HUES48 (cell line): ENCODE results near the gene HTR2A.

Experiments
- H3K27ac ChIP-seq: one replicate; pipeline ENCODE4 v1.7.0; 2013; ENCODE audit warnings: low read depth, low read length, inconsistent platforms
- H3K27me3 ChIP-seq: 2 replicates; pipeline ENCODE4 v1.6.1; 2013; ENCODE audit warnings: mild to moderate bottlenecking, low read length; ENCODE audit not compliant: control insufficient read depth, insufficient read depth
- H3K36me3 ChIP-seq: 2 replicates; pipeline ENCODE4 v1.6.1; 2013; ENCODE audit warnings: low read length; ENCODE audit not compliant: control insufficient read depth, insufficient read depth
- H3K4me1 ChIP-seq: 2 replicates; pipeline ENCODE4 v1.6.1; 2013; ENCODE audit warnings: mild to moderate bottlenecking, low read length; ENCODE audit not compliant: control insufficient read depth, insufficient read depth
- H3K4me3 ChIP-seq: 2 replicates; pipeline ENCODE4 v1.5.1; 2013; ENCODE audit warnings: mild to moderate bottlenecking, low read depth, low read length
- H3K9ac ChIP-seq: 2 replicates; pipeline ENCODE4 v1.6.1; 2013; ENCODE audit warnings: mild to moderate bottlenecking, low read depth, low read length, moderate library complexity
- H3K9me3 ChIP-seq: 2 replicates; pipeline ENCODE4 v1.6.1; 2013; ENCODE audit warnings: low read length; ENCODE audit not compliant: control insufficient read depth, insufficient read depth

The HTR2A gene

DNA sequence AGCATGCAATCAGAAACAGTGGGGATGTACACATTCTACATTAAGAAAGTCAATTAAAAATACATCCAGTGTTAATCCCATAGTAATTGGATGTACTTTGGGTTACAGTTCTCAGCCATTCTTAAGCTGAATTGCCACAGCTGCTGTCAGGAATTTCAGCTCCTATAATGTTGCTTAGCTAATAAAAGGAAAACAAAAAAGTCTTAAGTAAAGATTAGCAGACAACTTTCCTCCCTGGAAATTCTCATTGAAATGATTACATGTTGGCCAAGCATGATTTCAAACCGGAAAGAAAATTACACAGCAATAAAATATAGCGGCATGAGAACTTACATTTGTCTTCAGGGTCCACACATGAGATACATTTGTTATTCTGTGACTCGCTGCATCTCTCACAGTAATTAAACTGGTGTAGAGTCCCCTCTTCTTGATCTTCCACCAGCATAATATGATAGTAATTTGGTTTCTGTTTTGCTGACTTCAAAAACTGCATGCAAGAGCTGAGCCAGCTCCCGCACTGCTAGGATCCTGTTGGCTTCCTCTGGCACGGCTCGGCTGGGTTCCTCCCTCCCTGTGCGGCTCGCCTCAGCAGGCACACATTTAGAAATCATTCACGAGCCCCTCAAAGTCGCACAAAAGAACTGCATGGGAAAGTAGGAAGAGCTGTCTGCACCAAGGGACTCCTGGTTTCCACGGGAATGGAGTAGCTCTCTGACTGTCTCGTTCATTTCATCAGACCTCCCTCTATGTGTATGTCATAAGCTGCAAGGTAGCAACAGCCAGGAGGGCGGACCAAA lies at the start of gene HTR2A:
HTR2A (minus strand) TSS at position 713 of the 797 bp plus-strand sequence. CDS start 1,147 bp downstream, outside the sequence.
- Histone ChIP-seq H3K9ac (no peak within 1 kb of the TSS), H3K9me3 (no peaks in the 10 kb centered on the region), H3K27ac (no peak within 1 kb of the TSS), H3K27me3 (peaks cover 9% of the 10 kb centered on the region), H3K36me3 (no peaks in the 10 kb centered on the region), H3K4me1 (peaks cover 15% of the 10 kb centered on the region), H3K4me3 (no peak within 1 kb of the TSS)

DNA sequence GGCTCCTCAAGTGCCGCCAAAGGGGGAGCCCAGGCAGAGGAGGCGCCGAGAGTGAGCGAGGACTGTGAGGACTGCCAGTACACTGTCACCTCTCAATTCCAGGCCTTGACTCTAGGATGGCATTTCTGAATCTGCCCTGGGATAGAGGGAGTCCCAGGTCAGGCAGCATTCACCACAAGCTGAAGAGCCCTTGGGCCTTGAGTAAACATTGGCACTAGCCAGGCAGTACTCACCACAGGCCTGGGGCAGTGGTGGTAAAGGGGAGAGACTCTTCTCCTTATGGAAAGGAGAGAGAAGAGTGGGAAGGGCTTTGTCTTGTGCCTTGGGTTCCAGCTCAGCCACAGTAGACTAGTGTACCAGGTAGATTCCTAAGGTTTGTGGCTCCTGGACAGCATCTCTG lies 39.7 kb upstream of the HTR2A start:
- Histone ChIP-seq H3K9me3 (peaks cover 34% of the 10 kb centered on the region), H3K27ac (no peak overlapping the region), H3K4me3 (no peak overlapping the region), H3K4me1 (no peaks in the 10 kb centered on the region), H3K27me3 (no peaks in the 10 kb centered on the region), H3K36me3 (no peaks in the 10 kb centered on the region), H3K9ac (no peak overlapping the region)

DNA sequence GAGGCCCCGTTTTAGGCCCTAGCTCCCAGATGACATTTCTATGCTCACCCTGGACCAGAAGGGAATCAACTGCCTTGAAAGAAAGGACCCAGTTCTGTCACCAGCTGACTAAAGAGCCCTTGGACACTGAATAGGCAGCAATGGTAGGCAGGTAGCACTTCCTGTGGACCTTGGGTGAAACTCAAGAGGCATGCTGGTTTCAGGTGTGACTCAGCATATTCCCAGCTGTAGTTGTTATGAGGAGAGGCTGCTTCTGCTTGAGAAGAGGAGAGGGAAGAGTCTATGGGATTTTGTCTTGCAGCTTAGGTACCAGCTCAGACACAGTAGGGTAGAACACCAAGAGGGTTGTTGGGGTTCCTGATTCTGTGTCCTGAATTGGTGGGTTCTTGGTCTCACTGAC lies 37.9 kb upstream of the HTR2A start:
- H3K4me3 ChIP-seq = no peak overlapping the region
- H3K4me1 ChIP-seq = no peaks in the 10 kb centered on the region
- H3K9me3 ChIP-seq = peaks cover 34% of the 10 kb centered on the region
- H3K36me3 ChIP-seq = no peaks in the 10 kb centered on the region
- no peak overlapping the region for H3K27ac ChIP-seq
- H3K9ac ChIP-seq = no peak overlapping the region
- H3K27me3 ChIP-seq = no peaks in the 10 kb centered on the region

DNA sequence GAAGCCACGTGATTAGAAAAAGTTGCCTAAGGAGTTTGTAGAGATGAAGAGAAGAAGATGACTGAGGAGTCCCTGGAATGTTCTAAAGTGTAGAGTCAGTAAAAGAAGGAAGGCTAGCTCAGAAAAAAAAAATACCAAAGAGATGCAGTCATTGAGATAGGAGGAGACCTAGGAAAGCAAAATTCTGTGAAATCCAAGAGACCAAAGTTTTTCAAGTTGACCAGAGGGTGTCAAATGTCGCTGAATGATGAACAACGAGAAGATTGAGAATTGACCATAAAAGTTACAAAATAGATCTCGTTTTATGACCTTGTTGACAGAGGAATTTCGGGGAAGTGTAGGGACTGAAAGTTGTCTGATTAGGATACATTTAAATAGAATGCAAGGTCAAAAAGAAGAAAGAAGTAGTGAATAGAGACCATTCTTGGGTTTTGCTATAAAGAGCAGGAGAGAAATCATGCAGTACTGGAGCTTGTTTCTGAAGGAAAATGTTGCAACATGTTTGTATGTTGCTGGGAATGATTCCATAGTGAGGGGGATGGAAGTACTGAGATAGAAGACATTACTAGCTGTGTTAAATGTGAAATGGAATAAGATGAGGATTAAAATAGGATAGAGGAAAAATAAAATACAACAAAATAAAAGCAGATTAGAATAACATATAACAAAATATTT lies 30.2 kb upstream of the HTR2A start:
- Histone ChIP-seq H3K9ac (no peak overlapping the region), H3K27me3 (no peaks in the 10 kb centered on the region), H3K4me1 (no peaks in the 10 kb centered on the region), H3K9me3 (no peaks in the 10 kb centered on the region), H3K4me3 (no peak overlapping the region), H3K27ac (no peak overlapping the region), H3K36me3 (no peaks in the 10 kb centered on the region)

DNA sequence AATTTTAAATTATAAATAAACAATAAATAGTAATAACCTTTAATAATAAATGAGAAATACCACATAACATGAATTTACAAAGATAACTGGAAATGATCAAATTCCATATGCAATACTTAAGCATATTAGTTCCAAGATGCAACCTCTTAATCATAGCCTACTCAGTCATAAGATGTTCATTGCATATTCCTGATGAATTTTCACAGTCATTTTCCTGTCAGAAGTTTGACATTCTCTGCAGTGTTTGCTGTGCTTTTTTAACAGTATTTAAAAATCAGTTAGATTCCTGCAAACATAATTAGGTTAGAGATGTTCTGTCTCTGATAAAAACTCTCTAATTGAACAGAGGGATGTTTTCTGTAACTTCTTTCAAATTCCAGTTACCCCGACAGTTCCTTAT lies 28.6 kb upstream of the HTR2A start:
- Histone ChIP-seq H3K27ac (no peak overlapping the region), H3K27me3 (no peaks in the 10 kb centered on the region), H3K9ac (no peak overlapping the region), H3K4me3 (no peak overlapping the region), H3K4me1 (no peaks in the 10 kb centered on the region), H3K9me3 (no peaks in the 10 kb centered on the region), H3K36me3 (no peaks in the 10 kb centered on the region)

DNA sequence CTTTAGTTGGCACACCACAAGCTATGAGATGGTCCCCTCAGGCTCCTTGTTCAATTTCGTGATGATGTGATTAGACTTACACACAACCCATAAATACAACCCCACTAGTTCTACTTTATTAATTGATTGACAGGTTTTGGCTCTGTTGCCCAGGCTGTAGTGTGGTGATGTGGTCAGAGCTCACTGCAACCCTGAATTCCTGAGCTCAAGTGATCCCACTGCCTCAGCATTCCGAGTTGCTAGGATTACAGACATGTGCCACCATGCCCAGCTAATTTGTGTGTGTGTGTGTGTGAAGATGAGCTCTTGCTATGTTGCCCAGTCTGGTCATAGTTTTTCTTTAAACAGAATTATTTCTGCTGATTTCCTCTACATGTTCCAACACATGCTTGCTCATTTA lies 17.5 kb upstream of the HTR2A start:
- Histone ChIP-seq H3K4me3 (no peak overlapping the region), H3K9ac (no peak overlapping the region), H3K4me1 (no peaks in the 10 kb centered on the region), H3K27me3 (no peaks in the 10 kb centered on the region), H3K27ac (no peak overlapping the region), H3K36me3 (no peaks in the 10 kb centered on the region), H3K9me3 (peaks cover 4% of the 10 kb centered on the region)

DNA sequence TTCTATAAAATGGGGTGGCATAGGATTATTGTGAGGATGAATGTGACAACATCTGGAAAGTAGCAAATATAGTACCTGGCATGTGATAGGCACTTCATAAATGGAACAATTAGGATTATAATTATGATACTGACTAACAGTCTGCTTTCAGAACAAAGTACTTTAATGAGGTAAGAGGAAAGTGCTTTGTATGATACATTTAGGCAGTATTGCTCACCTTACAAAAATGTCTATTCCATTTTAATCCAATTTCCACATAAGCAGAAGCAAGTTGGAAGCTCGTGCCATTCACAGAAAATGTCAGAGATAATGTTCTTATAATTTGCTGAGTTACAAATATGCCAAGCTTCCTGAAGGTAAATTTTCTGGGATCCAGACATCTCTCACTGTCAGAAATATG lies 16.9 kb upstream of the HTR2A start:
- H3K9me3 ChIP-seq = peaks cover 4% of the 10 kb centered on the region
- H3K36me3 ChIP-seq = no peaks in the 10 kb centered on the region
- H3K4me1 ChIP-seq = no peaks in the 10 kb centered on the region
- no peaks in the 10 kb centered on the region for H3K27me3 ChIP-seq
- H3K27ac ChIP-seq = no peak overlapping the region
- H3K4me3 ChIP-seq = no peak overlapping the region
- no peak overlapping the region for H3K9ac ChIP-seq

DNA sequence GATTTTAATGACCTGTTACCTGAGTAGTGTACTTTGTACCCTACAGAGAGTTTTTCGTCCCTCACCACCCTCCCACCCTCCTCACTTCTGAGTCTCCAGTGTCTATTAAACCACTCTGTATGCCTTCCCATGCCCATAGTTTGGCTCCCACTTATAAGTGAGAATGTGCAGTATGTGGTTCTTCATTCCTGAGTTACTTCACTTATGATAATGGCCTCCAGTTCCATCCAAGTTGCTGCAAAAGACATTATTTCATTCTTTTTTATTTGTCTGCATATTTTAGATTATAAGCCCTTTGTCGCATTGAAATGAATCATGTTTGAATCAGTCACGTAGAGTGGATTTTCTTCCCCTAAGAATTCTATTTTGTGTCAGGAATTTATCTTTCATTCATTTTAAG lies 12.2 kb upstream of the HTR2A start:
- Histone ChIP-seq H3K4me3 (no peak overlapping the region), H3K36me3 (no peaks in the 10 kb centered on the region), H3K9me3 (peaks cover 4% of the 10 kb centered on the region), H3K27ac (no peak overlapping the region), H3K27me3 (no peaks in the 10 kb centered on the region), H3K9ac (no peak overlapping the region), H3K4me1 (no peaks in the 10 kb centered on the region)

DNA sequence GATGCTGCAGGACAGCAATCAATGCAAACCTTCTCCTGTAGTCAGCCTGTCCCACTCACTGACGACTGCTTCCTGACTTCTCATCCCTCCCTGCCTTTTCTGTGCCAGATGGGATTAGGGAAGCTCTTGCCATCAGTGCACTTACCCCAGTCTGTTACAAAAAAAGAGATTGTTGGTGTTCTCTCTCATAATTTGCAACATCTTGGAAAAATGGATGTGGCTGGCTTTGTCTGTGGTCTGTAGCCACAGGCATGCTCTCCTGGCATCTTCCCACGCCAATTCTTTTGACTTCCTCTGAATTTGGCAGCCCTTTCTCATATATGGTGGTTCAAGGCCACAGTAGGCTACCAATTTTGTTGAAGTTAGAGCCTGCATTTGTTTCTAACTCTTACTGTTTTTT lies 11.6 kb upstream of the HTR2A start:
- peaks cover 4% of the 10 kb centered on the region for H3K9me3 ChIP-seq
- H3K36me3 ChIP-seq = no peaks in the 10 kb centered on the region
- no peak overlapping the region for H3K27ac ChIP-seq

DNA sequence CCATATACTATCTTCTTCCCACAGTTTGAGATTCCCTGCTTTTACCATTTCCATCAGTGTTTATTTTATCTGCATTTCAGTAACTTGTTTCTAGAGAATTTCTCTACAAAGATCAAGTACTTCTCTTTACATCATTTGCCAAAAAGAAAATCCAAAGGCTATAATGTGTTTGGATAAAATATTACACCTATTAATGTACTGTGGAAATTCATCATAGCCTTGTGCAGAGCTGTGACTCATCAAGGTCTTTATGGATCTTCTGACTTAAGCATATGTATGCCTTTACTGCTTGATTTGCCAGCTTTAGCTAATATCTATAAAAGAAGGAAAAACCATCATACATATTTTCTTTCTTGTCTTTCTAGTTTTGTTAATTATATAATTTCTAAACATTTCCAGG lies 9.6 kb upstream of the HTR2A start:
- no peaks in the 10 kb centered on the region for H3K4me1 ChIP-seq
- H3K27ac ChIP-seq = no peak overlapping the region
- no peaks in the 10 kb centered on the region for H3K9me3 ChIP-seq
- H3K4me3 ChIP-seq = no peak overlapping the region
- H3K9ac ChIP-seq = no peak overlapping the region
- no peaks in the 10 kb centered on the region for H3K36me3 ChIP-seq
- no peaks in the 10 kb centered on the region for H3K27me3 ChIP-seq

More for the DNA sequence above, 11.6 kb upstream of the HTR2A start:
- H3K4me3 ChIP-seq = no peak overlapping the region
- no peaks in the 10 kb centered on the region for H3K27me3 ChIP-seq
- no peak overlapping the region for H3K9ac ChIP-seq
- no peaks in the 10 kb centered on the region for H3K4me1 ChIP-seq

DNA sequence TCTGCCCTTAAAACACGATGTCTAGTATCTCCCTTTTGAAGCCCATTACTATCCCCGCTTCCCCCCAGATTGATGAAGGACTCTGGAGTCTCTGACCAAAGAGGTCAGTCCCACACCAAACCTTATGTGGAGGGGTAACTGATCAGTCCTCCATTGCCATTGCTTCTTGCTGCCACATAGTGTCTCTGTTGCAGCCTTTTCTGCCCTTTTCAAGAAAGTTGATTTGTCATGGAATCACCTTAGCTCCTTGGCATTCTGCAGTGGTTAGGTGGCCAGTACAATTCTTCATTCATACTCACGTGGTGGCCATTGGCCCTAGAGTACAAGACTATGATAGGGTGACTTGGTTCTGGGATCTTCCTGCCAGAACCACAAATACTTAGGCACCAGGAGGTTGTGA lies 8.4 kb upstream of the HTR2A start:
- Histone ChIP-seq H3K36me3 (no peaks in the 10 kb centered on the region), H3K27ac (no peak overlapping the region), H3K4me3 (no peak overlapping the region), H3K27me3 (no peaks in the 10 kb centered on the region), H3K9ac (no peak overlapping the region), H3K9me3 (no peaks in the 10 kb centered on the region), H3K4me1 (no peaks in the 10 kb centered on the region)
